Ascending aorta (tissue), 2 donors: ENCODE data around the gene HDAC10. TPM values are rescaled to one million over a fixed set of nuclear protein-coding genes. Genes with fewer than 3 reads are reported as not detected.

ENCODE experiments used
- DNase-seq, 2 donors: peaks; one replicate each; pipeline ENCODE4 v3.0.0-alpha.2; 2019; ENCODE audit warnings: low spot score in 2 of 2
- H3K27ac ChIP-seq, 2 donors: fragments of 200-600 bp; sonication (generic); one replicate each; pipeline ENCODE4 v1.5.1; 2016 to 2017; ENCODE audit warnings: mild to moderate bottlenecking in 1 of 2
- H3K27me3 ChIP-seq: fragments of 200-600 bp; sonication (generic); one replicate; pipeline ENCODE4 v1.5.1; 2017
- H3K36me3 ChIP-seq, 2 donors: fragments of 200-600 bp; sonication (generic); one replicate each; pipeline ENCODE4 v1.5.1; 2016
- H3K4me1 ChIP-seq, 2 donors: fragments of 200-600 bp; sonication (generic); one replicate each; pipeline ENCODE4 v1.5.1; 2016 to 2017; ENCODE audit warnings: mild to moderate bottlenecking in 1 of 2
- H3K4me3 ChIP-seq, 2 donors: fragments of 200-600 bp; sonication (generic); one replicate each; pipeline ENCODE4 v1.5.1; 2016 to 2017; ENCODE audit warnings: mild to moderate bottlenecking in 1 of 2
- H3K9me3 ChIP-seq, 2 donors: fragments of 200-600 bp; sonication (generic); one replicate each; pipeline ENCODE4 v1.5.1; 2016
- intact Hi-C: fragments of 100-400 bp; cut with DNase I; formaldehyde crosslinking; loops from one replicate; pipeline ENCODE4 v1.15.1; 2023
- total RNA-seq: library from RNA; depleted of rRNA; stranded (reverse); fragments of >200 nt; gene quantifications from one replicate; pipeline ENCODE4 v1.1.0, GENCODE V29; 2016
- TF ChIP-seq, protein P1 (sequence below), 3 experiments: fragments of 200-600 bp in 2 of 3; fragments of 450-650 bp in 1 of 3; sonication (generic) in 2 of 3; IDR thresholded peaks; one replicate each; pipeline ENCODE4 v1.5.1; 2016 to 2019; ENCODE audit warnings: antibody characterized with exemption in 3 of 3, mild to moderate bottlenecking in 1 of 3, moderate library complexity in 1 of 3

The HDAC10 gene
- total RNA-seq, 1 donor from 2014 or later: 73.2 TPM

DNA sequence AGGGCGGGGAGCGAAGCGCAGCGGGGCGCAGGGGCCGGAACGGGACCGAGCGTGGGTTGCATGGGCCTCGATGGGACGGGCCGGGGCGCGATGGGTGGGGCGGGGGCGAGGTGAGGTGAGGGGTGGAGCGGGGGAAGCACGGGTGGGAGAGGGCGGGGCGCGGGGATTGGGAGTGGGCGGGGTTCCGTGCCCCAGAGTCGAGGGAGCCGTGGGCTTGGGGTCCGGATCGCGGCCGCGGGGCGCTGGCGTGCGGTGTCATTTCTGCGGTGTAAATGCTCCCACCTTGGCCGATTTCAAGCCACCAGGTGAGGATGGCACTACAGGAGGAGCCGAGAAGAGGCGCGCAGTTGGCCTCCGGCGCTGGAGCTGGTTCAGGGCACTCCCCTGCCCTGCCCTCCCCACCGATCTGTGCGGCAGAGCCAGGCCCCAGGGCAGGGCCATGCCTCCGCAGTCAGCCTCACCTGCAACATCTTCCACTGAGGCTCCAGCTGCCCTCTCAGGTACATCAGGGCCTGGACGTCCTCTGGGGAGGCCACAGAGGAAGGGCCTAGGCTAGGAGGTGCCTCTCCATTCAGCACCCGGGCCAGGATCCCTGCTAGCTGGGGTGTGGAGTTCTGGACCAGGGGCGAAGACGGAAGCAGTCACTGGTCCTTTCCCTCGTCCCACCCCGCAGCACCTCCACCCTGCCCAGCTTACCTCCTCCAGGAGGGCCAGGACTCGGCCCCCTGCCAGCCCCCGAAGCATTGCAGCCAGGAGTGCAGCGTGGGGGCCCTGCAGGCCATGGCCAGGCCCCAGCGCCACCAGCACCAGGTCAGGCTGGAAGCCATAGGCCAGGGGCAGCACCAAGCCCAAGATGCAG is 5.6 kb downstream of the HDAC10 start:
- H3K27me3 ChIP-seq: no peaks in the 10 kb centered on the region
- intact Hi-C loops: loop anchor here (1.0 to 2.0 kb wide), 4 partner anchors 59 to 261 kb away; partner anchors contain the start of genes DENND6B, LMF2 and PPP6R2
- TF ChIP-seq, protein P1, sequence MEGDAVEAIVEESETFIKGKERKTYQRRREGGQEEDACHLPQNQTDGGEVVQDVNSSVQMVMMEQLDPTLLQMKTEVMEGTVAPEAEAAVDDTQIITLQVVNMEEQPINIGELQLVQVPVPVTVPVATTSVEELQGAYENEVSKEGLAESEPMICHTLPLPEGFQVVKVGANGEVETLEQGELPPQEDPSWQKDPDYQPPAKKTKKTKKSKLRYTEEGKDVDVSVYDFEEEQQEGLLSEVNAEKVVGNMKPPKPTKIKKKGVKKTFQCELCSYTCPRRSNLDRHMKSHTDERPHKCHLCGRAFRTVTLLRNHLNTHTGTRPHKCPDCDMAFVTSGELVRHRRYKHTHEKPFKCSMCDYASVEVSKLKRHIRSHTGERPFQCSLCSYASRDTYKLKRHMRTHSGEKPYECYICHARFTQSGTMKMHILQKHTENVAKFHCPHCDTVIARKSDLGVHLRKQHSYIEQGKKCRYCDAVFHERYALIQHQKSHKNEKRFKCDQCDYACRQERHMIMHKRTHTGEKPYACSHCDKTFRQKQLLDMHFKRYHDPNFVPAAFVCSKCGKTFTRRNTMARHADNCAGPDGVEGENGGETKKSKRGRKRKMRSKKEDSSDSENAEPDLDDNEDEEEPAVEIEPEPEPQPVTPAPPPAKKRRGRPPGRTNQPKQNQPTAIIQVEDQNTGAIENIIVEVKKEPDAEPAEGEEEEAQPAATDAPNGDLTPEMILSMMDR (IDR thresholded peaks at IDR 0.05): no peak
- H3K4me3 ChIP-seq: peak overlapping the region; percentile 70 to 91
- peak overlapping the region; percentile 92 to 95 for H3K27ac ChIP-seq
- H3K9me3 ChIP-seq: no peaks in the 10 kb centered on the region
- peaks cover 22 to 43% of the 10 kb centered on the region in 2 donors for H3K4me1 ChIP-seq
- H3K36me3 ChIP-seq: peaks cover 2 to 14% of the 10 kb centered on the region in 2 donors
- DNase-seq: no peak

DNA sequence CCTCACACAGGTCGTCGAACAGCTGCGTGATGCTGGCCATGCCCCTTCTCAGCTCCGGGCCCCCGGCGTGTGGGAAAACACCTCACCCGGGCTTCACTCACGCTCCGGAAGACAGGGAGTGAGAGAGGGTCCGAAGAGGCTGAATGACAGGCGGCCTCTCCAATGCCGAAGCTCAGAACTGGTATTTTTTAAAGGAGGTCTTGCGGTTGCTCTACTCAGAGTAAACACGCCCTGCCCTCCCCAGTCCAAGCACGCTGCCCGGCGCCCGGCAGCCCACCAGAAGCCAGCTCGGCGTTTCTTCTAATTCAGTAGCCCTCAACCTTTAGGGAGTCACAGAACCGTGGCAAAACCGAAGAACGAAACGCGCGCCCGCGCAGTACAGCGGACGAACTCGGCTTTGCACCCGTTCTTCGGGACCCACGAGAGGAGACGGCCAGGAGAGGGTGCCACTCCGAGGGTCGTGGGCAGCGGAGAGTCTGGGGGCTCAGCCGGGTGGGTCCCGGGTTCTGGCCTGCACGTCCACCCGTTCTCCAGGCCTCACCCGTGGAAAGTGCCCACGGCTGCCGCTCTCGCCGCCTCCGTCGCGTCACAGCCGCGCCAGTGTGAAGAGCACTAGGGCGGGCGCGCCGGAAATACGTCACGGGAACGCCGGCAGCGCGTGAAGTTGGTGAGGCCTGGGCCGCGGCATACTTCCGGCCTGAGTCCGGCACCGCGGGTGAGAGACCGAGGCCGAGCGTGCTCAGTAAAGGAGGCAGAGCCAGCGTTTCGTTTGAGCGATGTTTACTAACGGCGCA is 6.4 kb downstream of the HDAC10 start, which contains the start of gene TUBGCP6:
Gene TUBGCP6 (minus strand): TSS at position 604 of the 794 bp plus-strand sequence. CDS start 564 bp downstream, at position 40.
- Histone ChIP-seq H3K36me3 (peaks cover 10 to 19% of the 10 kb centered on the region in 2 donors), H3K4me1 (peaks cover 14 to 35% of the 10 kb centered on the region in 2 donors), H3K9me3 (no peaks in the 10 kb centered on the region), H3K4me3 (peak within 1 kb of the TSS; percentile 70 to 91), H3K27ac (peak within 1 kb of the TSS; percentile 92 to 95), H3K27me3 (no peaks in the 10 kb centered on the region)
- peak; percentile 63 to 98 for DNase-seq
- intact Hi-C loops: loop anchor here (1.0 to 5.0 kb wide), 6 partner anchors 42 to 383 kb away; partner anchors contain the start of genes ARSA, DENND6B, LMF2 and PPP6R2
- TF ChIP-seq, protein P1 (IDR thresholded peaks at IDR 0.05): peak in 1 of 3 experiments; percentile 11

DNA sequence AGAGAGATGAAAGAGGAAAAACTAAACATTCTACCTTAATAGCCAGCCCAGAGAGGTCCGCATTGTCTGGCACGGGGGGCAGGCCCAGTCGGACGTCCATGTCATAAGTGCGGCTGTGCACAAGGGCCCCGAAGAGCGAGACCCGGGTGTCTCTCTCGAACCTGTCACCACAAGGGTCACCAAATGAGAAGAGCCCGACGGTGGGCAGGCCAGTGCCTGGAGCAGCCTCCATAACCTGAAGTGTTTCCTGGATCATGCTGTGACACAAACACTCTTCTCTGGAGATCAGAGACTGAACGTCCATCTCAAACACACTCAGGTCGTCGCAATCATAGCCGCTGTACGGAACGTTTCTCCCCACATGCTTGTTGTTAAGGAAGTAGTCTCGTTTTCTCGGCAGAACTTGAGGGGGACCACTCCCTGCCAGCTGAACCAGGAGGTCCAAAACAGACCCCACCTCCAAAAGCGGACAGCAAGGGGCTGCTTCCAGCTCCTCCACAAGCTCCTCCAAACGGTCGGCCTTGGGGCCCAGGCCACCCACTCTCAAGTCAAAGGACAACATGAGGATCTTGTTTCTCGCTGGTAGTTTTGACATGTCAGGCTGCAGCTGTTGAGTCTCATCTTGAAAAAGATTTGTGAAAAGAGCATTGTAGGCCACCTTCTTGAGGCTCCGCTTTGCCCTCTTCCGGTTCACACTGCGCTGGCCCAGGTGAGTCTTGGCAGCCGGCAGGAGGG is 7.2 kb downstream of the HDAC10 start:
- Histone ChIP-seq H3K4me3 (peak overlapping the region; percentile 70 to 91), H3K36me3 (peaks cover 13 to 26% of the 10 kb centered on the region in 2 donors), H3K27me3 (no peaks in the 10 kb centered on the region), H3K4me1 (peaks cover 13 to 35% of the 10 kb centered on the region in 2 donors), H3K9me3 (no peaks in the 10 kb centered on the region), H3K27ac (peak overlapping the region; percentile 92 to 95)
- TF ChIP-seq, protein P1 (IDR thresholded peaks at IDR 0.05): no peak
- DNase-seq: no peak
- intact Hi-C loops: loop anchor here (2.0 to 5.0 kb wide), 5 partner anchors 42 to 383 kb away; partner anchors contain the start of genes ARSA, LMF2, PPP6R2 and SELENOO

DNA sequence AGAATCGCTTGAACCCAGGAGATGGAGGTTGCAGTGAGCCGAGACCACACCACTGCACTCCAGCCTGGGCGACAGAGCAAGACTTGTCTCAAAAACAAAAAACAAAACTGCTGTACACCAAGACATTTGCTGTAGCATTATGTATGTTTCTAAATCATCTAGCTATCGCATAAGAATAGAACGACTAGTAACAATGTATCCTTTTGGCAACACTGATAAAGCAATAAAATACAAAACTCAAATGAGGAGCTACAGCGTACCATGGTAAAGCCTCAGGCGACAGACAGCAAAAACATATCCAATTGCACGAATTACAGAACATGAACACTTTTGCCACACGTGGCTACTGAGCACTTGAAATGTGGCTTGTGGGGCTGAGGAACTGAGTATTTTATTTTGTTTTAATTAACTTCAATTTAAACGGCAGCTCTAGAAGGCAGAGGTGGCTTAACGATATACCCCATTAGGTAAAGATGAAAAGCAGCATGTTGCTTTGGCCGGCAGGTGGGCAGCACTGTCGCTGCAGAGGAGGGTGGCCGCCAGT is 8.6 kb downstream of the HDAC10 start:
- intact Hi-C loops: loop anchor here (5.0 kb wide), 2 partner anchors 40 to 385 kb away; partner anchors contain the start of genes ARSA and SELENOO
- peak overlapping the region; percentile 70 to 91 for H3K4me3 ChIP-seq
- peaks cover 20 to 22% of the 10 kb centered on the region in 2 donors for H3K36me3 ChIP-seq
- TF ChIP-seq, protein P1 (IDR thresholded peaks at IDR 0.05): no peak
- no peaks in the 10 kb centered on the region for H3K9me3 ChIP-seq
- H3K27ac ChIP-seq: no peak overlapping the region
- DNase-seq: no peak
- peaks cover 13 to 35% of the 10 kb centered on the region in 2 donors for H3K4me1 ChIP-seq
- H3K27me3 ChIP-seq: no peaks in the 10 kb centered on the region
